DND-41 (cell line): ENCODE results near the gene OR51I2.

ENCODE experiments used
- ATAC-seq: fragments of 200-7000 bp; cut with Tn5 transposase; 3 replicates; pipeline ENCODE4 v1.9.1; 2021; ENCODE audit warnings: low read depth; ENCODE audit not compliant: insufficient read depth
- DNase-seq: peaks from one replicate; pipeline ENCODE4 v3.0.0-alpha.2; 2020
- H2AFZ ChIP-seq: 2 replicates; pipeline ENCODE4 v1.6.0; 2012; ENCODE audit warnings: low read depth, low read length
- H3K27ac ChIP-seq: 2 replicates; pipeline ENCODE4 v1.5.1; 2012; ENCODE audit warnings: low read length, inconsistent platforms
- H3K27me3 ChIP-seq: fragments of 200-600 bp; sonication (generic); 2 replicates; pipeline ENCODE4 v1.6.0; 2012; ENCODE audit warnings: low read length, mild to moderate bottlenecking, inconsistent platforms; ENCODE audit not compliant: insufficient read depth, poor library complexity
- H3K36me3 ChIP-seq: 2 replicates; pipeline ENCODE4 v1.5.1; 2012; ENCODE audit warnings: low read length, inconsistent platforms; ENCODE audit not compliant: insufficient read depth
- H3K4me1 ChIP-seq: 2 replicates; pipeline ENCODE4 v1.5.1; 2012; ENCODE audit warnings: mild to moderate bottlenecking, low read length; ENCODE audit not compliant: insufficient read depth
- H3K4me2 ChIP-seq: 2 replicates; pipeline ENCODE4 v1.6.0; 2012; ENCODE audit warnings: mild to moderate bottlenecking, moderate library complexity, low read length, inconsistent platforms; ENCODE audit not compliant: insufficient read depth
- H3K4me3 ChIP-seq, 2 experiments: fragments of 200-600 bp in 1 of 2; shearing (Covaris generic) in 1 of 2; 2 replicates each; pipeline ENCODE4 v1.5.1; 2012 to 2016; ENCODE audit warnings: inconsistent platforms in 2 of 2, low read length in 2 of 2, mild to moderate bottlenecking in 2 of 2, low read depth in 1 of 2, moderate library complexity in 1 of 2
- H3K79me2 ChIP-seq: 2 replicates; pipeline ENCODE4 v1.6.0; 2012; ENCODE audit warnings: low read length, inconsistent platforms; ENCODE audit not compliant: insufficient read depth
- H3K9ac ChIP-seq: 2 replicates; pipeline ENCODE4 v1.6.0; 2012; ENCODE audit warnings: low read depth, mild to moderate bottlenecking, inconsistent platforms, low read length, moderate library complexity
- H3K9me3 ChIP-seq: 2 replicates; pipeline ENCODE4 v1.5.1; 2012; ENCODE audit warnings: low read length, moderate library complexity, mild to moderate bottlenecking, inconsistent platforms; ENCODE audit not compliant: insufficient read depth, severe bottlenecking
- H4K20me1 ChIP-seq: 2 replicates; pipeline ENCODE4 v1.6.0; 2012; ENCODE audit warnings: low read length; ENCODE audit not compliant: insufficient read depth
- EZH2 ChIP-seq: IDR thresholded peaks from 3 replicates; pipeline ENCODE4 v1.6.1; 2012; ENCODE audit warnings: borderline replicate concordance, low read depth, mild to moderate bottlenecking, moderate library complexity, low read length, inconsistent platforms; ENCODE audit not compliant: severe bottlenecking
- TF ChIP-seq, protein P1 (sequence below): IDR thresholded peaks from 2 replicates; pipeline ENCODE4 v1.5.1; 2012; ENCODE audit warnings: borderline replicate concordance, low read length, moderate library complexity, mild to moderate bottlenecking; ENCODE audit not compliant: poor library complexity, severe bottlenecking; ENCODE audit errors: extremely low read depth

The OR51I2 gene

DNA sequence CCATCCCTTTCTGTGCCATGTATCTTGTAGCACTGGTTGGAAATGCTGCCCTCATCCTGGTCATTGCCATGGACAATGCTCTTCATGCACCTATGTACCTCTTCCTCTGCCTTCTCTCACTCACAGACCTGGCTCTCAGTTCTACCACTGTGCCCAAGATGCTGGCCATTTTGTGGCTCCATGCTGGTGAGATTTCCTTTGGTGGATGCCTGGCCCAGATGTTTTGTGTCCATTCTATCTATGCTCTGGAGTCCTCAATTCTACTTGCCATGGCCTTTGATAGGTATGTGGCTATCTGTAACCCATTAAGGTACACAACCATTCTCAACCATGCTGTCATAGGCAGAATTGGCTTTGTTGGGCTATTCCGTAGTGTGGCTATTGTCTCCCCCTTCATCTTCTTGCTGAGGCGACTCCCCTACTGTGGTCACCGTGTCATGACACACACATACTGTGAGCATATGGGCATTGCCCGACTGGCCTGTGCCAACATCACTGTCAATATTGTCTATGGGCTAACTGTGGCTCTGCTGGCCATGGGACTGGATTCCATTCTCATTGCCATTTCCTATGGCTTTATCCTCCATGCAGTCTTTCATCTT is 39.8 kb downstream of the OR51I2 start:
- DNase-seq (no peak), ATAC-seq (no peak)
- no peak overlapping the region for H3K27ac ChIP-seq
- H4K20me1 ChIP-seq, result no peaks in the 10 kb centered on the region
- no peak overlapping the region for H3K4me3 ChIP-seq
- peaks cover 4% of the 10 kb centered on the region for H3K27me3 ChIP-seq
- TF ChIP-seq, protein P1, sequence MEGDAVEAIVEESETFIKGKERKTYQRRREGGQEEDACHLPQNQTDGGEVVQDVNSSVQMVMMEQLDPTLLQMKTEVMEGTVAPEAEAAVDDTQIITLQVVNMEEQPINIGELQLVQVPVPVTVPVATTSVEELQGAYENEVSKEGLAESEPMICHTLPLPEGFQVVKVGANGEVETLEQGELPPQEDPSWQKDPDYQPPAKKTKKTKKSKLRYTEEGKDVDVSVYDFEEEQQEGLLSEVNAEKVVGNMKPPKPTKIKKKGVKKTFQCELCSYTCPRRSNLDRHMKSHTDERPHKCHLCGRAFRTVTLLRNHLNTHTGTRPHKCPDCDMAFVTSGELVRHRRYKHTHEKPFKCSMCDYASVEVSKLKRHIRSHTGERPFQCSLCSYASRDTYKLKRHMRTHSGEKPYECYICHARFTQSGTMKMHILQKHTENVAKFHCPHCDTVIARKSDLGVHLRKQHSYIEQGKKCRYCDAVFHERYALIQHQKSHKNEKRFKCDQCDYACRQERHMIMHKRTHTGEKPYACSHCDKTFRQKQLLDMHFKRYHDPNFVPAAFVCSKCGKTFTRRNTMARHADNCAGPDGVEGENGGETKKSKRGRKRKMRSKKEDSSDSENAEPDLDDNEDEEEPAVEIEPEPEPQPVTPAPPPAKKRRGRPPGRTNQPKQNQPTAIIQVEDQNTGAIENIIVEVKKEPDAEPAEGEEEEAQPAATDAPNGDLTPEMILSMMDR, result no peak
- TF ChIP-seq EZH2, result no peak
- H3K79me2 ChIP-seq, result no peaks in the 10 kb centered on the region
- H3K36me3 ChIP-seq, result no peaks in the 10 kb centered on the region
- no peaks in the 10 kb centered on the region for H3K9me3 ChIP-seq
- no peak overlapping the region for H3K4me2 ChIP-seq
- no peak overlapping the region for H3K9ac ChIP-seq
- no peaks in the 10 kb centered on the region for H3K4me1 ChIP-seq
- H2AFZ ChIP-seq, result no peak overlapping the region

DNA sequence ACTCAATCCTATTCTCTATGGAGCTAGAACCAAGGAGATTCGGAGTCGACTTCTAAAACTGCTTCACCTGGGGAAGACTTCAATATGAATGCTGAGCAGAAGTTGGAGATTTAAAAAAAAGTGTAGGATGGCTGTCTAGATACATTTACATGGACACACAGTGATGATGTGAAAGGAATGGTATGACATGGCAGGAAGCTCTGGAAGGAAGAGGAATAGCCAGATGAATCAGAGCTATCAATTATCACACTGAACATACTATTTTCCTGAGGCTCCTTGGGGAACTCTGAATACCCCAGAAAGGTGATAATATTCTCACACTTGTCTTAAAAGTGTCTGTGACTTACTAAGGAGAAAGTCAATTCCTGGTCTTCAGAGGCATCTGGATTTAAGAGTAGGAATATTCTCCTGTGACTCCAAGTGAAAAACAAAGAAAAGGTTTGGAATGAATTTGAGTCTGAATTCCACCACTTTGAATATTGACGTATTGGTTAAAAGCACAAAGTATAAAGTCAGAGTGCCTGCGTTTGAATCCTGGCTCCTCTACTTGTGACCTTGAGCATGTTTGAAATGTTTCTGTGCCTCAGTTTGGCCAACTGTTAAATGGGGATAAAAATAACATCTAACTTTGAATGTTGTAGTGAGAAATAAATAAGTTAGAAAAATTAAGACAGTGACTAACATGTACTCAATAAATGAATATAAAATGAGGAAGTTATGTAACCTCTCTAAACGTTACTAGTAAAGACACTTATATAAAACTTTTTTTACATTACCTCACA is 40.6 kb downstream of the OR51I2 start:
- H3K27me3 ChIP-seq, result peaks cover 3% of the 10 kb centered on the region
- no peaks in the 10 kb centered on the region for H4K20me1 ChIP-seq
- no peaks in the 10 kb centered on the region for H3K79me2 ChIP-seq
- H3K9me3 ChIP-seq, result no peaks in the 10 kb centered on the region
- H3K4me2 ChIP-seq, result no peak overlapping the region
- no peaks in the 10 kb centered on the region for H3K36me3 ChIP-seq
- DNase-seq (no peak), ATAC-seq (no peak)
- no peak overlapping the region for H2AFZ ChIP-seq
- H3K27ac ChIP-seq, result no peak overlapping the region
- no peak overlapping the region for H3K9ac ChIP-seq
- H3K4me1 ChIP-seq, result no peaks in the 10 kb centered on the region
- no peak overlapping the region for H3K4me3 ChIP-seq
- TF ChIP-seq, protein P1, result no peak
- TF ChIP-seq EZH2, result no peak

DNA sequence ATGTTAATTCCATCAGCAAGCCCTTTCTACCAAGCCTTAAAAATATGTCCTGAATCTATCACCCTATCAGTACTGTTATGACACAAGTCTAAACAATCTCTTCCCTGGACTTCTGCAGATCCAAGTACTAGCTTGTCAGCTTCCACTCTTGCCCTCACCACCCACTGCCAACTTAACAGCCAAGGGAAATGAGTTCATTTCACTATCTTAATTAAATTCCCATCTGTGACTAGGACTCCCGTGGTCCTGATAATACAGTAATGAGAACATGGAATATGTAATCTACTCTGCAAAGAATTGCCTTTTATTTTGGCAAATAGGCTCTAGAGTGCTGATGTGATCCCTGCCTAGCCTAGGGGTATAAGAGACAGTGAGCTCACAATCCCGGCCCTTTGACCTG is 50.5 kb downstream of the OR51I2 start:
- H3K27ac ChIP-seq, result no peak overlapping the region
- ATAC-seq, result no peak
- TF ChIP-seq EZH2, result no peak
- TF ChIP-seq, protein P1, result no peak

More for the DNA sequence above, 50.5 kb downstream of the OR51I2 start:
- no peak for DNase-seq
- no peaks in the 10 kb centered on the region for H3K36me3 ChIP-seq
- peaks cover 11% of the 10 kb centered on the region for H3K27me3 ChIP-seq
- H3K4me3 ChIP-seq, result no peak overlapping the region
- H3K4me2 ChIP-seq, result no peak overlapping the region
- H3K79me2 ChIP-seq, result no peaks in the 10 kb centered on the region
- H3K4me1 ChIP-seq, result no peaks in the 10 kb centered on the region
- no peaks in the 10 kb centered on the region for H4K20me1 ChIP-seq
- no peaks in the 10 kb centered on the region for H3K9me3 ChIP-seq
- H3K9ac ChIP-seq, result no peak overlapping the region
- H2AFZ ChIP-seq, result no peak overlapping the region
